ENCODE data around the gene DYNLT1. TPM values are rescaled to one million over a fixed set of nuclear protein-coding genes. Genes with fewer than 3 reads are reported as not detected.

Gene DYNLT1
- total RNA-seq, 1 experiment from 2014 or later: 96.6 TPM

- H3K9me3 ChIP-seq: no peaks in the 10 kb centered on the region
- ChIA-PET CTCF (interaction anchor here (1.0 kb wide), 1 partner anchor 9 kb away, joined by 3 read pairs; no protein-coding TSS in a partner anchor), POLR2A (no interaction called here)
- no peaks in the 10 kb centered on the region for H3K4me1 Mint-ChIP-seq (ENCODE audit: low read depth, unreplicated experiment)
- DNase-seq: no peak
- H3K4me1 ChIP-seq: 0 out of 2 replicates have a peak, but pooled peaks cover 3% of the 10 kb centered on the region
- H3K36me3 ChIP-seq (ENCODE audit: control insufficient read depth, insufficient read depth, low read length): no peaks in the 10 kb centered on the region
- H3K4me3 Mint-ChIP-seq (ENCODE audit: unreplicated experiment): no peak overlapping the region
- H3K27me3 Mint-ChIP-seq (ENCODE audit: insufficient read depth, unreplicated experiment): no peaks in the 10 kb centered on the region
- no peaks in the 10 kb centered on the region; the same call in 1 of the 2 replicates for H3K27me3 ChIP-seq (replicated peaks; ENCODE audit: control insufficient read depth, insufficient read depth, low read length)
- no peaks in the 10 kb centered on the region for H3K9me3 Mint-ChIP-seq (ENCODE audit: unreplicated experiment)
- intact Hi-C loops (cut with micrococcal nuclease; ENCODE audit: unreplicated experiment): no loop called here
- H3K4me3 ChIP-seq (ENCODE audit: low read depth, low read length): no peak overlapping the region
- H3K36me3 Mint-ChIP-seq (ENCODE audit: insufficient read depth, unreplicated experiment): peaks cover 5% of the 10 kb centered on the region
- BruUV-seq (replicated peaks): no TSS peak
- TF ChIP-seq CTCF (IDR thresholded peaks at IDR 0.05; ENCODE audit: insufficient read depth in 1 of 2, low read depth in 1 of 2, low read length in 1 of 2, severe bottlenecking in 1 of 2, unreplicated experiment in 1 of 2): no peak
- no peak overlapping the region for H3K27ac Mint-ChIP-seq (ENCODE audit: unreplicated experiment)
Observed at GRCh38 chr6:158668707-158669103, 24.2 kb upstream of the DYNLT1 start.

- intact Hi-C loops (cut with micrococcal nuclease; ENCODE audit: unreplicated experiment): no loop called here
- no peaks in the 10 kb centered on the region for H3K9me3 Mint-ChIP-seq (ENCODE audit: unreplicated experiment)
Observed at GRCh38 chr6:158667360-158667981, 22.9 kb upstream of the DYNLT1 start.

More at GRCh38 chr6:158667360-158667981, 22.9 kb upstream of the DYNLT1 start:
- 0 out of 2 replicates have a peak, but pooled peaks cover 3% of the 10 kb centered on the region for H3K4me1 ChIP-seq
- BruUV-seq (replicated peaks): no TSS peak
- Mint-ChIP-seq H3K4me1 (ENCODE audit: low read depth, unreplicated experiment) (no peaks in the 10 kb centered on the region), H3K36me3 (ENCODE audit: insufficient read depth, unreplicated experiment) (peaks cover 5% of the 10 kb centered on the region), H3K27me3 (ENCODE audit: insufficient read depth, unreplicated experiment) (no peaks in the 10 kb centered on the region), H3K27ac (ENCODE audit: unreplicated experiment) (no peak overlapping the region), H3K4me3 (ENCODE audit: unreplicated experiment) (no peak overlapping the region)
- no peak for DNase-seq
- H3K4me3 ChIP-seq (ENCODE audit: low read depth, low read length): no peak overlapping the region
- ChIA-PET POLR2A (interaction anchor here (0.5 kb wide), 1 partner anchor 1060 kb away, joined by 3 read pairs; the partner anchor contains the start of gene WTAP), CTCF (no interaction called here)
- H3K9me3 ChIP-seq: no peaks in the 10 kb centered on the region
- TF ChIP-seq CTCF (IDR thresholded peaks at IDR 0.05; ENCODE audit: insufficient read depth in 1 of 2, low read depth in 1 of 2, low read length in 1 of 2, severe bottlenecking in 1 of 2, unreplicated experiment in 1 of 2): no peak
- no peaks in the 10 kb centered on the region; the same call in 1 of the 2 replicates for H3K27me3 ChIP-seq (replicated peaks; ENCODE audit: control insufficient read depth, insufficient read depth, low read length)
- no peaks in the 10 kb centered on the region for H3K36me3 ChIP-seq (ENCODE audit: control insufficient read depth, insufficient read depth, low read length)
